Peyer's patch (tissue), 4 donors: ENCODE results near the gene SLC25A21. TPM values are rescaled to one million over a fixed set of nuclear protein-coding genes. Genes with fewer than 3 reads are reported as not detected.

Experiments
- DNase-seq, 3 donors: peaks; one replicate each; pipeline ENCODE4 v3.0.0-alpha.2; 2017 to 2019
- H3K27ac ChIP-seq, 4 donors: fragments of 200-600 bp; sonication (generic); one replicate each; pipeline ENCODE4 v1.5.1; 2016 to 2019
- H3K27me3 ChIP-seq, 2 donors: fragments of 200-600 bp; sonication (generic); one replicate each; pipeline ENCODE4 v1.5.1; 2019
- H3K36me3 ChIP-seq, 3 donors: fragments of 200-600 bp; sonication (generic); one replicate each; pipeline ENCODE4 v1.5.1; 2016 to 2019
- H3K4me1 ChIP-seq, 4 donors: fragments of 200-600 bp; sonication (generic); one replicate each; pipeline ENCODE4 v1.5.1; 2016 to 2019
- H3K4me3 ChIP-seq, 4 donors: fragments of 200-600 bp; sonication (generic); 1 replicate in 3 of 4; 2 replicates in 1 of 4; pipeline ENCODE4 v1.5.1; 2016 to 2019; ENCODE audit warnings: mild to moderate bottlenecking in 1 of 4
- H3K9me3 ChIP-seq, 4 donors: fragments of 200-600 bp; sonication (generic); one replicate each; pipeline ENCODE4 v1.5.1; 2016 to 2019; ENCODE audit warnings: mild to moderate bottlenecking in 1 of 4
- CTCF ChIP-seq, 6 experiments: fragments of 450-650 bp in 4 of 6; fragments of 200-600 bp in 2 of 6; sonication (generic) in 1 of 6; IDR thresholded peaks; one replicate each; pipeline ENCODE4 v1.5.1; 2017 to 2019; ENCODE audit warnings: antibody characterized with exemption in 6 of 6, mild to moderate bottlenecking in 3 of 6, moderate library complexity in 1 of 6
- POLR2A ChIP-seq, 2 donors: fragments of 450-650 bp; IDR thresholded peaks; one replicate each; pipeline ENCODE4 v1.5.1; 2017; ENCODE audit warnings: antibody characterized with exemption in 2 of 2, mild to moderate bottlenecking in 2 of 2, moderate library complexity in 2 of 2
- total RNA-seq, 4 donors: library from RNA; depleted of rRNA; stranded (reverse); fragments of >200 nt; gene quantifications; one replicate each; pipeline ENCODE4 v1.1.0, GENCODE V29; 2016

Gene SLC25A21
- total RNA-seq, 4 donors from 2014 or later, result 0.70 to 1.6 TPM; not detected in 2

- no peaks in the 10 kb centered on the region for H3K9me3 ChIP-seq
- no peak for DNase-seq
- H3K27me3 ChIP-seq, result peaks cover 0 to 84% of the 10 kb centered on the region in 2 donors
- TF ChIP-seq CTCF (IDR thresholded peaks at IDR 0.05), result no peak
- TF ChIP-seq POLR2A (IDR thresholded peaks at IDR 0.05), result no peak
- H3K27ac ChIP-seq, result no peak overlapping the region
- H3K4me1 ChIP-seq, result peaks cover 0 to 32% (median 0%) of the 10 kb centered on the region in 4 donors
- H3K4me3 ChIP-seq, result peak overlapping the region in 2 of 4 donors; percentile 10 to 17
- H3K36me3 ChIP-seq, result no peaks in the 10 kb centered on the region
These were observed 515.6 kb downstream of the SLC25A21 start for GRCh38 chr14:36656687-36657398.

GRCh38 chr14:36655963-36656686 is 516.3 kb downstream of the SLC25A21 start:
- Histone ChIP-seq H3K27me3 (peaks cover 0 to 77% of the 10 kb centered on the region in 2 donors), H3K9me3 (no peaks in the 10 kb centered on the region), H3K4me1 (peaks cover 0 to 25% (median 0%) of the 10 kb centered on the region in 4 donors), H3K36me3 (no peaks in the 10 kb centered on the region), H3K4me3 (no peak overlapping the region), H3K27ac (no peak overlapping the region)
- no peak for TF ChIP-seq POLR2A (IDR thresholded peaks at IDR 0.05)
- peak in 2 of 6 experiments; percentile 17 to 19 for TF ChIP-seq CTCF (IDR thresholded peaks at IDR 0.05)
- peak in 1 of 3 donors; percentile 53 for DNase-seq

GRCh38 chr14:36655571-36655962 is 516.8 kb downstream of the SLC25A21 start:
- DNase-seq, result no peak
- TF ChIP-seq CTCF (IDR thresholded peaks at IDR 0.05) (no peak), POLR2A (IDR thresholded peaks at IDR 0.05) (no peak)
- Histone ChIP-seq H3K4me1 (peaks cover 0 to 22% (median 0%) of the 10 kb centered on the region in 4 donors), H3K36me3 (no peaks in the 10 kb centered on the region), H3K4me3 (no peak overlapping the region), H3K9me3 (no peaks in the 10 kb centered on the region), H3K27ac (no peak overlapping the region), H3K27me3 (peaks cover 0 to 71% of the 10 kb centered on the region in 2 donors)

- H3K36me3 ChIP-seq, result no peaks in the 10 kb centered on the region
- DNase-seq, result no peak
- peaks cover 0 to 22% (median 0%) of the 10 kb centered on the region in 4 donors for H3K4me1 ChIP-seq
- H3K9me3 ChIP-seq, result no peaks in the 10 kb centered on the region
- H3K27me3 ChIP-seq, result peaks cover 0 to 64% of the 10 kb centered on the region in 2 donors
- no peak overlapping the region for H3K4me3 ChIP-seq
- no peak for TF ChIP-seq CTCF (IDR thresholded peaks at IDR 0.05)
- no peak for TF ChIP-seq POLR2A (IDR thresholded peaks at IDR 0.05)
- H3K27ac ChIP-seq, result no peak overlapping the region
These were observed 517.5 kb downstream of the SLC25A21 start for GRCh38 chr14:36654794-36655381.

- H3K27me3 ChIP-seq, result peaks cover 0 to 57% of the 10 kb centered on the region in 2 donors
- TF ChIP-seq CTCF (IDR thresholded peaks at IDR 0.05), result no peak
- TF ChIP-seq POLR2A (IDR thresholded peaks at IDR 0.05), result no peak
- H3K36me3 ChIP-seq, result no peaks in the 10 kb centered on the region
- H3K27ac ChIP-seq, result no peak overlapping the region
- no peak overlapping the region for H3K4me3 ChIP-seq
- H3K9me3 ChIP-seq, result no peaks in the 10 kb centered on the region
- peaks cover 0 to 22% (median 0%) of the 10 kb centered on the region in 4 donors for H3K4me1 ChIP-seq
- DNase-seq, result no peak
These were observed 518.2 kb downstream of the SLC25A21 start for GRCh38 chr14:36653962-36654793.
